ENCODE results near the gene IYD.

Gene IYD

GRCh38 chr6:150363733-150364132 is 5.1 kb upstream of the IYD start:
- Histone ChIP-seq H3K36me3 (replicated peaks) (no peaks in the 10 kb centered on the region), H3K27me3 (replicated peaks) (no peaks in the 10 kb centered on the region), H3K27ac (no peak overlapping the region), H3K4me3 (ENCODE audit: low read depth, low read length) (no peak overlapping the region)
- in situ Hi-C loops (cut with HindIII; ENCODE audit: low pct_ligation_motif_present, low sequenced_read_pairs): no loop called here
- TF ChIP-seq CTCF (IDR thresholded peaks at IDR 0.05; ENCODE audit: low read depth, low read length, missing control alignments): no peak
- DNase-seq: no peak

- Histone ChIP-seq H3K27ac (no peak overlapping the region), H3K36me3 (replicated peaks) (no peaks in the 10 kb centered on the region), H3K4me3 (ENCODE audit: low read depth, low read length) (no peak overlapping the region), H3K27me3 (replicated peaks) (no peaks in the 10 kb centered on the region)
- DNase-seq: no peak
- TF ChIP-seq CTCF (IDR thresholded peaks at IDR 0.05; ENCODE audit: low read depth, low read length, missing control alignments): no peak
- in situ Hi-C loops (cut with HindIII; ENCODE audit: low pct_ligation_motif_present, low sequenced_read_pairs): no loop called here
Measured at GRCh38 chr6:150366118-150366778, 2.6 kb upstream of the IYD start.

GRCh38 chr6:150369408-150369807 is 596 bp downstream of the IYD start:
- no peaks in the 10 kb centered on the region for H3K36me3 ChIP-seq (replicated peaks)
- TF ChIP-seq CTCF (IDR thresholded peaks at IDR 0.05; ENCODE audit: low read depth, low read length, missing control alignments): no peak
- no peaks in the 10 kb centered on the region for H3K27me3 ChIP-seq (replicated peaks)
- no peak for DNase-seq
- in situ Hi-C loops (cut with HindIII; ENCODE audit: low pct_ligation_motif_present, low sequenced_read_pairs): no loop called here
- H3K27ac ChIP-seq: no peak overlapping the region
- H3K4me3 ChIP-seq (ENCODE audit: low read depth, low read length): no peak overlapping the region

- Histone ChIP-seq H3K27me3 (replicated peaks) (no peaks in the 10 kb centered on the region), H3K27ac (no peak overlapping the region), H3K4me3 (ENCODE audit: low read depth, low read length) (no peak overlapping the region), H3K36me3 (replicated peaks) (no peaks in the 10 kb centered on the region)
- DNase-seq: no peak
- in situ Hi-C loops (cut with HindIII; ENCODE audit: low pct_ligation_motif_present, low sequenced_read_pairs): no loop called here
- TF ChIP-seq CTCF (IDR thresholded peaks at IDR 0.05; ENCODE audit: low read depth, low read length, missing control alignments): no peak
Measured at GRCh38 chr6:150370112-150370511, 1.3 kb downstream of the IYD start.

- TF ChIP-seq CTCF (IDR thresholded peaks at IDR 0.05; ENCODE audit: low read depth, low read length, missing control alignments): no peak
- no peaks in the 10 kb centered on the region for H3K36me3 ChIP-seq (replicated peaks)
- H3K27ac ChIP-seq: no peak overlapping the region
- in situ Hi-C loops (cut with HindIII; ENCODE audit: low pct_ligation_motif_present, low sequenced_read_pairs): no loop called here
- DNase-seq: no peak
- H3K27me3 ChIP-seq (replicated peaks): no peaks in the 10 kb centered on the region
- H3K4me3 ChIP-seq (ENCODE audit: low read depth, low read length): no peak overlapping the region
Measured at GRCh38 chr6:150371356-150371755, 2.5 kb downstream of the IYD start.

- TF ChIP-seq CTCF (IDR thresholded peaks at IDR 0.05; ENCODE audit: low read depth, low read length, missing control alignments): no peak
- Histone ChIP-seq H3K4me3 (ENCODE audit: low read depth, low read length) (no peak overlapping the region), H3K27me3 (replicated peaks) (no peaks in the 10 kb centered on the region), H3K36me3 (replicated peaks) (no peaks in the 10 kb centered on the region), H3K27ac (no peak overlapping the region)
- in situ Hi-C loops (cut with HindIII; ENCODE audit: low pct_ligation_motif_present, low sequenced_read_pairs): no loop called here
- DNase-seq: no peak
Measured at GRCh38 chr6:150372051-150372450, 3.2 kb downstream of the IYD start.
